Measurements from ENCODE around the gene TMEM147.
A peak's percentile ranks its signal among the peaks of the same experiment; 100 is the strongest.

Gene TMEM147

GRCh38 chr19:35556025-35556590 lies 10.7 kb downstream of the TMEM147 start:
- no peak for DNase-seq (ENCODE audit: low spot score)
- TF ChIP-seq CTCF (IDR thresholded peaks at IDR 0.05; ENCODE audit: extremely low read depth, missing control alignments), result no peak

GRCh38 chr19:35556846-35557538 lies 11.6 kb downstream of the TMEM147 start:
- no peak for TF ChIP-seq CTCF (IDR thresholded peaks at IDR 0.05; ENCODE audit: extremely low read depth, missing control alignments)
- no peak for DNase-seq (ENCODE audit: low spot score)

- DNase-seq (ENCODE audit: low spot score), result peak; percentile 72
- TF ChIP-seq CTCF (IDR thresholded peaks at IDR 0.05; ENCODE audit: extremely low read depth, missing control alignments), result no peak
Observed at GRCh38 chr19:35557539-35558399, 12.3 kb downstream of the TMEM147 start.

- DNase-seq (ENCODE audit: low spot score), result no peak
Observed at GRCh38 chr19:35558400-35559280, 13.2 kb downstream of the TMEM147 start.

GRCh38 chr19:35559281-35559659 lies 13.8 kb downstream of the TMEM147 start:
- no peak for TF ChIP-seq CTCF (IDR thresholded peaks at IDR 0.05; ENCODE audit: extremely low read depth, missing control alignments)
- DNase-seq (ENCODE audit: low spot score), result peak; percentile 81

More at GRCh38 chr19:35558400-35559280, 13.2 kb downstream of the TMEM147 start:
- TF ChIP-seq CTCF (IDR thresholded peaks at IDR 0.05; ENCODE audit: extremely low read depth, missing control alignments), result no peak

GRCh38 chr19:35559781-35560180 lies 14.4 kb downstream of the TMEM147 start:
- DNase-seq (ENCODE audit: low spot score), result no peak
- TF ChIP-seq CTCF (IDR thresholded peaks at IDR 0.05; ENCODE audit: extremely low read depth, missing control alignments), result no peak

Measured in GM20000 (cell line).